HCT116 (cell line): ENCODE measurements around the gene ERBB4. TPM values are rescaled to one million over a fixed set of nuclear protein-coding genes. Genes with fewer than 3 reads are reported as not detected.

ENCODE experiments used
- ATAC-seq: fragments of 200-7000 bp; cut with Tn5 transposase; 2 replicates; pipeline ENCODE4 v1.9.1; 2020; ENCODE audit warnings: mild to moderate bottlenecking, moderate library complexity
- BruUV-seq: library from RNA; stranded (reverse); fragments of 400-500 nt; replicated peaks from 2 replicates; lab custom pipeline; 2021; lab: Mats Ljungman, UMichigan
- CTCF ChIA-PET: fragments of 300-600 bp; sonication (Branson Sonifier 250); formaldehyde crosslinking; loops from one replicate; lab custom pipeline; 2021; ENCODE audit warnings: antibody characterized with exemption; lab: Charles Lee
- POLR2A ChIA-PET: fragments of 300-600, 350-600 bp; sonication (Branson Sonifier 250); formaldehyde crosslinking; loops from one replicate; lab custom pipeline; 2021; ENCODE audit warnings: antibody characterized with exemption; lab: Charles Lee
- RAD21 ChIA-PET, 2 experiments: fragments of 300-600 bp; sonication (Branson Sonifier 250); formaldehyde crosslinking; loops; one replicate each; lab custom pipeline; 2023; ENCODE audit warnings: low total read pairs in 2 of 2; ENCODE audit not compliant: uncharacterized antibody in 2 of 2, unreplicated experiment in 2 of 2, low non-redundant PET in 1 of 2; lab: Charles Lee
- DNase-seq: peaks from one replicate; pipeline ENCODE4 v3.0.0-alpha.2; 2010; ENCODE audit warnings: low read depth, low spot score
- H2AFZ ChIP-seq: fragments of 200-600 bp; shearing (Covaris generic), sonication (generic); 2 replicates; pipeline ENCODE4 v1.6.1; 2017; ENCODE audit warnings: low read depth, mixed run types, mixed read lengths, antibody characterized with exemption, low read length; ENCODE audit not compliant: poor library complexity, severe bottlenecking
- H3K27ac ChIP-seq: 2 replicates; pipeline ENCODE4 v1.5.1; 2012; ENCODE audit warnings: low read depth, low read length
- H3K27me3 ChIP-seq: fragments of 200-600 bp; sonication (generic); 2 replicates; pipeline ENCODE4 v1.6.1; 2016; ENCODE audit warnings: mixed run types, low read length, mixed read lengths; ENCODE audit not compliant: insufficient read depth
- H3K36me3 ChIP-seq, 2 experiments: fragments of 200-500 bp in 1 of 2; fragments of 200-600 bp in 1 of 2; sonication (Bioruptor generic) in 1 of 2; sonication (generic) in 1 of 2; 2 replicates each; pipeline versions ENCODE4 v1.5.1 to v1.6.1; 2014 to 2016; ENCODE audit warnings: low read length in 2 of 2, inconsistent platforms in 1 of 2, mixed read lengths in 1 of 2, mixed run types in 1 of 2; ENCODE audit not compliant: insufficient read depth in 2 of 2, control insufficient read depth in 1 of 2
- H3K4me1 ChIP-seq, 2 experiments: fragments of 200-600 bp in 1 of 2; sonication (generic) in 1 of 2; 2 replicates each; pipeline versions ENCODE4 v1.5.1 to v1.6.1; 2012 to 2017; ENCODE audit warnings: low read length in 2 of 2, inconsistent platforms in 1 of 2, mild to moderate bottlenecking in 1 of 2, mixed read lengths in 1 of 2, mixed run types in 1 of 2, moderate library complexity in 1 of 2; ENCODE audit not compliant: insufficient read depth in 2 of 2, control insufficient read depth in 1 of 2
- H3K4me2 ChIP-seq: fragments of 200-600 bp; sonication (generic); 2 replicates; pipeline ENCODE4 v1.6.1; 2017; ENCODE audit warnings: mixed run types, low read length, mixed read lengths
- H3K4me3 ChIP-seq, 2 experiments: fragments of 200-600 bp in 1 of 2; sonication (generic) in 1 of 2; replicated peaks in 1 of 2; 2 replicates each; pipeline ENCODE4 v1.5.1; 2011 to 2016; ENCODE audit warnings: low read length in 2 of 2, control low read depth in 1 of 2, low read depth in 1 of 2, mild to moderate bottlenecking in 1 of 2, mixed read lengths in 1 of 2, mixed run types in 1 of 2
- H3K79me2 ChIP-seq: fragments of 200-600 bp; sonication (generic); 2 replicates; pipeline ENCODE4 v1.6.1; 2017; ENCODE audit warnings: mild to moderate bottlenecking, mixed run types, low read length, moderate library complexity, mixed read lengths; ENCODE audit not compliant: insufficient read depth
- H3K9ac ChIP-seq: fragments of 200-600 bp; sonication (generic); 2 replicates; pipeline ENCODE4 v1.6.1; 2016; ENCODE audit warnings: low read length, mixed read lengths
- H3K9me2 ChIP-seq: fragments of 200-600 bp; sonication (generic), shearing (Covaris generic); 2 replicates; pipeline ENCODE4 v1.6.1; 2017; ENCODE audit warnings: mixed run types, mild to moderate bottlenecking, moderate library complexity; ENCODE audit not compliant: insufficient read depth
- H3K9me3 ChIP-seq, 2 experiments: fragments of 200-500 bp in 1 of 2; fragments of 200-600 bp in 1 of 2; sonication (Bioruptor generic) in 1 of 2; sonication (generic) in 1 of 2; 2 replicates each; pipeline ENCODE4 v1.6.1; 2014 to 2017; ENCODE audit warnings: low read length in 2 of 2, mixed read lengths in 2 of 2, inconsistent platforms in 1 of 2, low read depth in 1 of 2, mild to moderate bottlenecking in 1 of 2, mixed run types in 1 of 2, moderate library complexity in 1 of 2; ENCODE audit not compliant: control insufficient read depth in 1 of 2, insufficient read depth in 1 of 2
- H4K20me1 ChIP-seq: fragments of 200-600 bp; sonication (generic), shearing (Covaris generic); 2 replicates; pipeline ENCODE4 v1.6.1; 2017; ENCODE audit warnings: mixed run types, mild to moderate bottlenecking, moderate library complexity; ENCODE audit not compliant: insufficient read depth
- CBX3 ChIP-seq: IDR thresholded peaks from 2 replicates; pipeline ENCODE4 v1.6.1; 2012; ENCODE audit warnings: low read depth
- CEBPB ChIP-seq: IDR thresholded peaks from 2 replicates; pipeline ENCODE4 v1.6.1; 2012; ENCODE audit warnings: low read depth
- ELF1 ChIP-seq: IDR thresholded peaks from 2 replicates; pipeline ENCODE4 v1.6.1; 2012; ENCODE audit warnings: low read depth, borderline replicate concordance
- EZH2 ChIP-seq: fragments of 200-600 bp; sonication (generic); IDR thresholded peaks from 2 replicates; pipeline ENCODE4 v1.6.1; 2017; ENCODE audit warnings: antibody characterized with exemption, mixed run types
- FOSL1 ChIP-seq: IDR thresholded peaks from 2 replicates; pipeline ENCODE4 v1.6.1; 2012; ENCODE audit warnings: low read depth
- JUND ChIP-seq: IDR thresholded peaks from 2 replicates; pipeline ENCODE4 v1.6.1; 2012
- POLR2AphosphoS5 ChIP-seq: IDR thresholded peaks from 2 replicates; pipeline ENCODE4 v1.6.1; 2011; ENCODE audit warnings: mild to moderate bottlenecking, low read depth, low read length, moderate library complexity
- RAD21 ChIP-seq: IDR thresholded peaks from 2 replicates; pipeline ENCODE4 v1.6.1; 2012; ENCODE audit warnings: low read depth, mild to moderate bottlenecking
- SRF ChIP-seq: IDR thresholded peaks from 2 replicates; pipeline ENCODE4 v1.6.1; 2012; ENCODE audit warnings: low read depth
- TCF7L2 ChIP-seq: IDR thresholded peaks from 2 replicates; pipeline ENCODE4 v1.7.0; 2011; ENCODE audit warnings: borderline replicate concordance, inconsistent platforms; ENCODE audit not compliant: insufficient read depth, insufficient read length; ENCODE audit errors: extremely low read depth
- YY1 ChIP-seq: IDR thresholded peaks from 2 replicates; pipeline ENCODE4 v1.6.1; 2011; ENCODE audit warnings: low read length, low read depth, moderate library complexity, mild to moderate bottlenecking; ENCODE audit not compliant: insufficient replicate concordance; ENCODE audit errors: extremely low read depth
- ZFX ChIP-seq: fragments of 450-650 bp; IDR thresholded peaks from 2 replicates; pipeline ENCODE4 v1.6.1; 2017
- ZNF274 ChIP-seq: fragments of 200-500 bp; sonication (Bioruptor generic); IDR thresholded peaks from 2 replicates; pipeline ENCODE4 v1.6.1; 2014; ENCODE audit warnings: mild to moderate bottlenecking, low read depth, low read length, inconsistent platforms
- intact Hi-C: fragments of 100-400 bp; cut with micrococcal nuclease; formaldehyde crosslinking; loops from 2 replicates; pipeline ENCODE4 v1.10.0; 2022
- total RNA-seq: library from RNA; stranded (reverse); gene quantifications from one replicate; pipeline ENCODE4 v1.2.1, GENCODE V29; 2021; ENCODE audit not compliant: unreplicated experiment
- TF ChIP-seq, protein P1 (sequence below): IDR thresholded peaks from 2 replicates; pipeline ENCODE4 v1.6.1; 2012; ENCODE audit warnings: low read depth
- TF ChIP-seq, protein P2 (sequence below): IDR thresholded peaks from 2 replicates; pipeline ENCODE4 v1.6.1; 2012
- TF ChIP-seq, protein P3 (sequence below), 3 experiments: fragments of 200-600 bp in 1 of 3; sonication (generic) in 1 of 3; IDR thresholded peaks in 2 of 3; conservative IDR thresholded peaks in 1 of 3; 2 replicates each; pipeline ENCODE4 v1.5.1; 2012 to 2017; ENCODE audit warnings: low read depth in 2 of 3, low read length in 2 of 3, antibody characterized with exemption in 1 of 3, borderline replicate concordance in 1 of 3, control low read depth in 1 of 3, mild to moderate bottlenecking in 1 of 3, mixed read lengths in 1 of 3, mixed run types in 1 of 3, moderate library complexity in 1 of 3; ENCODE audit not compliant: insufficient read depth in 1 of 3

Gene ERBB4
- total RNA-seq, 1 experiment from 2014 or later = 0.10 TPM

DNA sequence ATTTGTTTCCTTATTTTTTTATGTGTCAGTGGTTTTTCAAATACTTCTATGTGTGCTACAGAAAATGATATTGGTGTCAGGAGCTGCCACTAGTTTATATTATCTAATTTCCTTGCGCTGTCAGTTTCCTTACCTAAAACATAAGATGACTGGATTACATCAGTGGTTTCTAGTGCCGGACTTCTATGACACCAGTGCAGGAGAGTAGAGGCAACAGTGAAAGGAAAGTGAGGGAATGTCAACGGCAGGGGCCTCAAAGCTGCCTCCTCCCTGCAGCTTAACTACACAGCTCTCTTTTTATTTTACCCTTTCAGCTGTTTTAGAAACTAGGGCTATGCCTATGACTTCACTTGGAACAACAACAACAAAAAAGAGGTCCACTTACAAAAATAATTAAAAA lies 6.5 kb downstream of the ERBB4 start:
- no peaks in the 10 kb centered on the region for H3K27me3 ChIP-seq
- no peaks in the 10 kb centered on the region for H3K36me3 ChIP-seq
- RAD21 ChIA-PET = no interaction called here
- DNase-seq (no peak), ATAC-seq (no peak)
- no peak overlapping the region for H3K27ac ChIP-seq
- H3K9ac ChIP-seq = no peak overlapping the region
- no peaks in the 10 kb centered on the region for H4K20me1 ChIP-seq
- no peaks in the 10 kb centered on the region for H3K79me2 ChIP-seq
- no TSS peak for BruUV-seq
- no peaks in the 10 kb centered on the region for H3K4me1 ChIP-seq
- no peaks in the 10 kb centered on the region for H3K9me2 ChIP-seq
- H3K4me3 ChIP-seq = no peak overlapping the region
- CTCF ChIA-PET = interaction anchor here (0.6 to 0.8 kb wide), 2 partner anchors 57 to 1782 kb away, joined by 3 read pairs; no protein-coding TSS in a partner anchor
- TF ChIP-seq FOSL1 = no peak
- TF ChIP-seq ZFX = no peak
- TF ChIP-seq YY1 = no peak
- no peak for TF ChIP-seq CEBPB
- H3K4me2 ChIP-seq = no peak overlapping the region
- intact Hi-C loops = no loop called here
- no peaks in the 10 kb centered on the region for H3K9me3 ChIP-seq
- no peak overlapping the region for H2AFZ ChIP-seq
- POLR2A ChIA-PET = no interaction called here

DNA sequence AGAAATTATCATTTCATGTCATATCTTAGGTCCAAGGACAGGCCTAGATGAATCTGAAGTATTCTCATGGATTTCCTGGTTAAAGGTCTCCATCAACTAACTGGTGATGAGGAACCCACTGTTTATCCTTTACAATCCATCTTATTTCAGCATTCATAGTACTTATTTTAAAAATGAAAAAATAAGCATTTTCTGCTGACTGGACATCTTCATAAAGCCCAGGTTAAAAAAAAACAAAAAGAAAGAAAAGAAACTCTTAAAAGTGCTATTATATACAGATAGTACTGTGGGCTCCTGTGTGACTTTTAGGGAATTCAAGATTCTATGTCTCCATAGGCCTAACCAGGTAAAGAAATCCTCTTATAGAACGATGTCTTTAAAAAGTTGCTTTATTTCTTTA lies 7.1 kb downstream of the ERBB4 start:
- no peak for ATAC-seq
- intact Hi-C loops = no loop called here
- H3K4me1 ChIP-seq = no peaks in the 10 kb centered on the region
- H3K36me3 ChIP-seq = no peaks in the 10 kb centered on the region
- RAD21 ChIA-PET = no interaction called here
- no peak for DNase-seq
- H3K4me2 ChIP-seq = no peak overlapping the region
- no peaks in the 10 kb centered on the region for H3K9me2 ChIP-seq
- H3K27ac ChIP-seq = no peak overlapping the region
- no peak overlapping the region for H3K4me3 ChIP-seq
- H3K9me3 ChIP-seq = no peaks in the 10 kb centered on the region
- H2AFZ ChIP-seq = no peak overlapping the region
- no TSS peak for BruUV-seq
- TF ChIP-seq YY1 = no peak
- no peak for TF ChIP-seq SRF
- TF ChIP-seq, protein P1, sequence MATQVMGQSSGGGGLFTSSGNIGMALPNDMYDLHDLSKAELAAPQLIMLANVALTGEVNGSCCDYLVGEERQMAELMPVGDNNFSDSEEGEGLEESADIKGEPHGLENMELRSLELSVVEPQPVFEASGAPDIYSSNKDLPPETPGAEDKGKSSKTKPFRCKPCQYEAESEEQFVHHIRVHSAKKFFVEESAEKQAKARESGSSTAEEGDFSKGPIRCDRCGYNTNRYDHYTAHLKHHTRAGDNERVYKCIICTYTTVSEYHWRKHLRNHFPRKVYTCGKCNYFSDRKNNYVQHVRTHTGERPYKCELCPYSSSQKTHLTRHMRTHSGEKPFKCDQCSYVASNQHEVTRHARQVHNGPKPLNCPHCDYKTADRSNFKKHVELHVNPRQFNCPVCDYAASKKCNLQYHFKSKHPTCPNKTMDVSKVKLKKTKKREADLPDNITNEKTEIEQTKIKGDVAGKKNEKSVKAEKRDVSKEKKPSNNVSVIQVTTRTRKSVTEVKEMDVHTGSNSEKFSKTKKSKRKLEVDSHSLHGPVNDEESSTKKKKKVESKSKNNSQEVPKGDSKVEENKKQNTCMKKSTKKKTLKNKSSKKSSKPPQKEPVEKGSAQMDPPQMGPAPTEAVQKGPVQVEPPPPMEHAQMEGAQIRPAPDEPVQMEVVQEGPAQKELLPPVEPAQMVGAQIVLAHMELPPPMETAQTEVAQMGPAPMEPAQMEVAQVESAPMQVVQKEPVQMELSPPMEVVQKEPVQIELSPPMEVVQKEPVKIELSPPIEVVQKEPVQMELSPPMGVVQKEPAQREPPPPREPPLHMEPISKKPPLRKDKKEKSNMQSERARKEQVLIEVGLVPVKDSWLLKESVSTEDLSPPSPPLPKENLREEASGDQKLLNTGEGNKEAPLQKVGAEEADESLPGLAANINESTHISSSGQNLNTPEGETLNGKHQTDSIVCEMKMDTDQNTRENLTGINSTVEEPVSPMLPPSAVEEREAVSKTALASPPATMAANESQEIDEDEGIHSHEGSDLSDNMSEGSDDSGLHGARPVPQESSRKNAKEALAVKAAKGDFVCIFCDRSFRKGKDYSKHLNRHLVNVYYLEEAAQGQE = no peak
- no peak for TF ChIP-seq CEBPB
- TF ChIP-seq ELF1 = no peak
- no peak for TF ChIP-seq CBX3
- no peak for TF ChIP-seq EZH2
- TF ChIP-seq, protein P2, sequence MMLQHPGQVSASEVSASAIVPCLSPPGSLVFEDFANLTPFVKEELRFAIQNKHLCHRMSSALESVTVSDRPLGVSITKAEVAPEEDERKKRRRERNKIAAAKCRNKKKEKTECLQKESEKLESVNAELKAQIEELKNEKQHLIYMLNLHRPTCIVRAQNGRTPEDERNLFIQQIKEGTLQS = no peak
- no peak for TF ChIP-seq RAD21
- no peak for TF ChIP-seq JUND
- TF ChIP-seq TCF7L2 = no peak
- TF ChIP-seq POLR2AphosphoS5 = no peak
- TF ChIP-seq ZNF274 = no peak
- TF ChIP-seq, protein P3, sequence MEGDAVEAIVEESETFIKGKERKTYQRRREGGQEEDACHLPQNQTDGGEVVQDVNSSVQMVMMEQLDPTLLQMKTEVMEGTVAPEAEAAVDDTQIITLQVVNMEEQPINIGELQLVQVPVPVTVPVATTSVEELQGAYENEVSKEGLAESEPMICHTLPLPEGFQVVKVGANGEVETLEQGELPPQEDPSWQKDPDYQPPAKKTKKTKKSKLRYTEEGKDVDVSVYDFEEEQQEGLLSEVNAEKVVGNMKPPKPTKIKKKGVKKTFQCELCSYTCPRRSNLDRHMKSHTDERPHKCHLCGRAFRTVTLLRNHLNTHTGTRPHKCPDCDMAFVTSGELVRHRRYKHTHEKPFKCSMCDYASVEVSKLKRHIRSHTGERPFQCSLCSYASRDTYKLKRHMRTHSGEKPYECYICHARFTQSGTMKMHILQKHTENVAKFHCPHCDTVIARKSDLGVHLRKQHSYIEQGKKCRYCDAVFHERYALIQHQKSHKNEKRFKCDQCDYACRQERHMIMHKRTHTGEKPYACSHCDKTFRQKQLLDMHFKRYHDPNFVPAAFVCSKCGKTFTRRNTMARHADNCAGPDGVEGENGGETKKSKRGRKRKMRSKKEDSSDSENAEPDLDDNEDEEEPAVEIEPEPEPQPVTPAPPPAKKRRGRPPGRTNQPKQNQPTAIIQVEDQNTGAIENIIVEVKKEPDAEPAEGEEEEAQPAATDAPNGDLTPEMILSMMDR (IDR thresholded peaks at IDR 0.05 in 2 of 3, conservative IDR thresholded peaks at IDR 0.05 in 1 of 3; ENCODE audit: borderline replicate concordance in 1 of 3, insufficient read depth in 1 of 3, low read depth in 2 of 3, low read length in 2 of 3) = no peak
- no peak for TF ChIP-seq FOSL1
- POLR2A ChIA-PET = no interaction called here
- no peaks in the 10 kb centered on the region for H3K79me2 ChIP-seq
- H3K27me3 ChIP-seq = no peaks in the 10 kb centered on the region
- H4K20me1 ChIP-seq = no peaks in the 10 kb centered on the region
- H3K9ac ChIP-seq = no peak overlapping the region
- CTCF ChIA-PET = no interaction called here
